HG02970 (cell line): Measurements from ENCODE around the gene MEF2C.

Source experiments
- ATAC-seq: cut with Tn5 transposase; IDR thresholded peaks from one replicate; pipeline ENCODE4 v1.9.1; 2021; ENCODE audit warnings: mild to moderate bottlenecking, moderate library complexity, moderate number of reproducible peaks; ENCODE audit not compliant: unreplicated experiment, low FRiP score

The MEF2C gene

DNA sequence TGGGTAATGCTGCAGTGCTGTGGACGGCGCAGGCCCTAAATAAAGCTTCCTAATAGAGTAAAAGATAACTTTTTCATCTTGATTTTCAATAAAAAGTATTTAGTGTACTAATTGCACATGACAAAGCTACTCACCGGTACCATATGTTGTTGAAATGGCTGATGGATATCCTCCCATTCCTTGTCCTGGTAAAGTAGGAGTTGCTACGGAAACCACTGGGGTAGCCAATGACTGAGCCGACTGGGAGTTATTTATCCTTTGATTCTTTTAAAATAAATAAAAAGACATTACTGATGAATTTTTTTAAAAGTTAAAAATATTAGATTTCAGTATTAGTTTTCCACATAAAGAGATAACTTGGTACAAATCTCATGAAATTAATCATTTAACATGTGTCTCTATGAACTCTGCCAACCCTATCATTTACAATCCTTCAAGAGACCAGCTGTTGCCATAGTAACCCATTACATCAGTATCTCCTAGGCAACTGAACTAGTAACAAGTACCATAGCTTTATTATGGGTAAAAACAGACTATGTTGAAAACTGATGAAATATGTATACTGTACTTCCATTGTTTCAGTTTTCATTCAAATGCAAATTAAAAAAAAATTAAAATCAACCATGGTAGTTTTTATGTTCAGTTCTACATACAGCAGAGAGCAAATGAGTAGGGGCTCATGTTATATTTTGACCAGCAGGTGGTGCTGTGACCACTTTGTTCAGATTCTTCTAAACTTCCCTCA, 153.7 kb downstream of the MEF2C start:
- ATAC-seq, result peak; percentile 36

- ATAC-seq, result no peak
Observed at GRCh38 chr5:88727705-88728313, 155.2 kb downstream of the MEF2C start.

GRCh38 chr5:88725454-88725853, 157.5 kb downstream of the MEF2C start:
- ATAC-seq, result no peak

DNA sequence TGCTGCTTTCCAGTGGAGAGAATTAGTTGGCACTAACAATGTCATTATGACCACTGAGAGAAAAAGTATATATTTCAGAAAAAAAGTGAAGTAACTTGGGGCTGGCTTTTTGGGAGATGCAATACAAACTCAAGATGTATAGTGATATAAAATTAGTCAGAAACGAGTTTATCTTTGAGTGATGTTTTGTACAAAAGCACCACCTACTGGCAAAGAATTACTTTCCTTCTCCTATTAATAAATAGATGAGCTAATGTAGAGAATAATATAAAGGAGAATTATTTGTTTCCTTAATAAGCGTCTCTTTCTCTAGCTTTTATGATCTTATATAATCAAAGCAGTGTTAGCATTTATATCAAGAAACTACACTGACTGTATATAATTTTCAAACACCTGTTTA, 158.8 kb downstream of the MEF2C start:
- no peak for ATAC-seq

DNA sequence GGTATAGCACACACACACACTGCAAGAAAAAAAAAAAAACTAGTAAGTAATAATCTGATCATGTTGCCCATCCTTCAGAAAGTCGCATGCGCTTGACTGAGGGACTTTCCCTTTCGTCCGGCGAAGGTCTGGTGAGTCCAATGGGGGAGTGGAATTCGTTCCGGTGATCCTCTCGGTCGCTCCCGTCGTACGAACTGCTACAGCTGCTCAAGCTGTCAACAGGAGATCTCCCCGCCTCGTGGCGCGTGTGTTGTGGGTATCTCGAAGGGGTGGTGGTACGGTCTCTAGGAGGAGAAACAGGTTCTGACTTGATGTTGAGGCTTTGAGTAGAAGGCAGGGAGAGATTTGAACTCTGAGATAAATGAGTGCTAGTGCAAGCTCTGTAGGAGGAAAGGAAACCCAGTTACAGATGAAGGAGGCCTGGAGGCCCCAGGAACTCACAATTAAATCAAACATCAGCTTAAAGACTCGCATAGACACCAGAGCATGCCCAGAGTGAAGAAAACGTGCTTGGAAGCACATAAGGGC, 160.4 kb downstream of the MEF2C start:
- no peak for ATAC-seq

DNA sequence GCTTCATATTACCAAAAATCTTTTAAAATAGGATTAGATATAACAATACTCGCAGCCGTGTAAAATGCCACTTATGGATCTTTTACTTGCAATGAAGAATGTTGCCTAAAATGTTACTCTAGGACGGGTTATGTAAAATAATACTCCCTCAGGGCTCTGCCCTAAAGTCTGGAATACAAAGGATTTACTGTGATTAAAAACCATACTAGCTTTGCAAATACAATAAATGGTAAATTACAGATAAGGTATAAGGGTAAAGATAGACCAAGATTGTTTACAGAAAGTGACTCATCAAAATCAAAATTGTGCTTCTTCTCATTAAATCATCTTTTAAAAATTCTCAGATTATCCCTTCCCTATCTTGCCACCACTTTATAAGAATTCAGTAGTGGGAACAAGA, 163.6 kb downstream of the MEF2C start:
- ATAC-seq, result no peak

- ATAC-seq, result no peak
Observed at GRCh38 chr5:88718736-88719135, 164.2 kb downstream of the MEF2C start.

DNA sequence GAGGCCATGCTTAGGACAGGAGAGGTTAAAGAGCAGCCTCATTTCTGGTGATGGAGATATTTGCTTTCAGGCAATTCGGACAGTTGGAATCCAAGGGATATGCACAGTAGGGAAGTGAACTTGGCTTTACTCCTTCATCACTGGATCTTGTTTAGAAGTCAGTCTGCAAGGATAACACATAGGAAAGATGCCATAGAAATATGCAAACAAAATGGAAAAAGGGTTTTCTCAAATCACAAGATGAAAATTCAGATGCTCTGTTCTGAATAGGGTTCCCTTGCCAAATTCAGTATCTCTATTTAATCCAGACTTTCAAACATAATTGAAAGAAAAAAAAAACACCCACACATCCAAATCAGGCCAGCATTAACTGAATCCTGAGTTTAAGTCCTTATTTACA, 166.9 kb downstream of the MEF2C start:
- no peak for ATAC-seq

DNA sequence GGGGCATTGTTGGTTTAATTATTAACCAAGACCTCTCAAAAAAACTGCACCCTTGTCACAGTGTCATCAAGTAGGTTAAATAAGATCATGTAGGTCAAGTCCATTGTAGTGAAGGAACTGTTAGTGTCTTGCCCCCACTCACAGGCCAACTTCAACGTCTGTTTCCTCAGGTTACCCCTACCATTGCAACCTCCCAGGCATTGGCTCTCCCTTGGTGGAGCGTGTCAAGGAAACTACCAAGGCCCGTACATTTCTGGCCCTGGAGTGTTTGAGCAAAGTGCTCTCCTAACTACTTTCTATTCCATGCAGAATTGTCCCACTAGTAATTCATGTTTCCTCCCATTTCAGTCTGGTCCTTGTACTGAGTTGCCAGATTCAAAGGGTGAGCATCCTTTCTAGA, 167.5 kb downstream of the MEF2C start:
- no peak for ATAC-seq

DNA sequence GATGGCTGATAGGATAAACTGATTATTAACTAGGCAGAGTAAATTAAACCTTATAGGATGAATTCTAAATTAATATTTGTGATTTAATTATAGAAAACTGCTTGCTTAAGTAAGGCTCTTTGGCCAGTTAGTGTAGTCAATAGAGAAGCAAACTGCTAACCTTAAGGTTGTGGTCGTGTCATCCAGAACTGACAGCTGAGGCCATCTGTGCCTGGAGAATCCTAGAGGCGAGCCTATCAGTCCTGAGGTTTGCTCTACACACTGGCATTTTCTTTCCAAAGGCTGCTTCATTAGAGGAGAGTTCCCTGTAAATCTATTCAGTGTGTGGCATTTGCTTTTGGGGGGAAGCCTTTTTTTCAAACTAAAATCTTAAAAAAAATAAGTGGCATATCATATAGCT, 169.2 kb downstream of the MEF2C start:
- ATAC-seq, result no peak

GRCh38 chr5:88708682-88709398, 174.1 kb downstream of the MEF2C start:
- ATAC-seq, result no peak

DNA sequence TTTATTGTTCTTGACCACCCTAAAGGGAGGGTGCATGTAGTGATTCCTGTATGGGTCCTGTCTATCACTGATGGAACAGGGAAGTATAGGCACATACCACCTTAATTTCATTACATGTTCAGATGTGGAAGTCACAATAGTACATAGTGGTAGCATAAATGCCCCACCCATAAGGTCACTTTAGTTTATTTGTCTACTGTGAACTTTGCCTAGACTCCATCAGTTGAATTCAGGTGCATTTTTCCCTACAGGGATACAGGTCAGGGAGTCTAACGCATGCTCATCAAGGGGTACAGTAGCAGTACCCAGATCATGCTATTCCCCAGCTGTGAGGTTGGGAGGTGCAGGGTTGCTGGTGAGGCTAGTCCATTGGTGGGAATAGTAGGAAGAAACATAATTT, 175.0 kb downstream of the MEF2C start:
- ATAC-seq, result no peak

DNA sequence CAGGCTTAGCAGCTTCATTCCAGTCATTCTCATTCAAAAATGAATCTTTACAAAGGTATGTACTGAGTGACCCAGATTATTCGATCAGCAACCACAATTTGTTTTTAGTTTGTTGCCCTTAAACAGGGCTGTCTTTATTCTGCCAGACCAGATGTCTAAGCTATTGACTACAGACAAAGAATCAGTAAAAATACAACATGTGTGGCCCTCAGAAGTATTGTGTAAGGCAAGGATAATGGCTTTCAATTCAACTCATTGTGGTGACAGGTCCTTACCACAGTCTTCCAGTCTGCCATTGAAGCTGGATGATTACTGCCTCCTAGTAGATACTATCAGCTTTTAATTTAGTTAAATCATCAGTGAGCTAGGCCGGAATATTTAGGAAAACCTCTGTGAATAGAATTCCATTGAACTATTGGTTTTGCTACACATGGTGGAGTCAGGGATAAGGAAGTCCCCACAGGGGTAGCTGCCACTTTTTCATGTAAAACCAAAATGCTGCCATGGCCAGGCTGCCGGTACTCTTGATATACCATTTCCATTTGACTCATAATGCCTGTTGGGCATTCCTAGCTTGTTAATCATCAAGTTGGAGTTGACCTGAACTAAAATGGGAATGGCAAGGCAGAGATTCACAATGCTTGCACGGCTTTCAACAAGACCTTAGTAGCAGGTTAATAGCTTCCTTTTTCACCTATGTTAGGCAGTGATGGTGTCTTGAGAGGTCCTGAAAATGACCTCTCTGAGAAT, 175.6 kb downstream of the MEF2C start:
- ATAC-seq, result no peak

DNA sequence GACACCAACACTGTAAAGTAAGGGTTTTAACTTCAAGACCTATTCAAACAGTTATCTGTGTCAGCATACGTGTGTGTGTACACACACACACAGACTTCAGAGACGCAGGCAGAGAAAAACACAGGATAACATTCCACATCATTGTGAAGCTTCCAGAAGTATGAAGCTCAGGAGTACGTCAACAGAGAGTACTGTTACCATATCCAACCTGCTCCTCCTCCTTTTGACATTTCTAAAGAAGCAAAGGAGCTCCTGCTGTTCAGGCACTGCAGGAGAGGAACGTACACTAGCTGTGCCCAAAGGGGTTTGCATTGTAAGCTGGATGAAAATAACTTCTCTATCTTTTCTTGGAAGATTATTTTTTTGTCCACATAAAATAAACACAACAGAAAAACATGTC, 180.7 kb downstream of the MEF2C start:
- ATAC-seq, result no peak

DNA sequence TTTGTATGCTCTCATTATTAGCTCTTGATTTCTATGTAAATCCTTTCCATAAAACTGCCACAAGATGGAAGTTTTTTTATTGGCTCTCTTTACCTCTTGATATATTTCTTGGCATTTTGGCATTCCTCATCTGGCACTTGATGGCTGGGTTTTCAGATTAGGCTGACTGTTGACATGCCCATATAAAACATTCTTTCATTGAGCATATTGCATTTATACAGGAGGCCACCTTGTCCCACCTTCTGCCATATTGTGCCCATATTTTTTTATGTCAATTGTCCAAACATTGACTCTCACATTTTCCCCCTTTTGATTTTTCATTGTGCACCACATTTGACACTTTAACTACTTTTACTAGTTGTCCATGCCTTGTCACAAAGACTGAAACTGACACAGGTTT, 182.9 kb downstream of the MEF2C start:
- ATAC-seq, result no peak

DNA sequence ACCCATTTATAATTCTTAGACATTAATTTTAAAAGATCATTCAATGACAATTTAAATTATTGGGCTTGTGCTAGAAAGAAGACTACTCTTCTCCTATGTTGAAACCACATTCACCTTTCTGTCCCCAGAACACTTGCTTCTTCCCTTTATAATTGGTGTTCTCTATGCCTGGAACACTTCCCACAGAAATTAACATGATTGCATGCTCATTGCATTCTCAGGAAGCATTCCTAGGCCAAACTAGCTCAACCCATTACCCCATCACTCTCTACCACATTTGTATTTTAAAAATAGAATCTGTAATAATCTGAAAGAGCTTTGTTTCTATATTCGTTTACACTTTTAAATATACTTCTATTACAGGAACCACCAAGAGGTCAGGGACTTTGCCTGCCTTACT, 184.7 kb downstream of the MEF2C start:
- ATAC-seq, result no peak

DNA sequence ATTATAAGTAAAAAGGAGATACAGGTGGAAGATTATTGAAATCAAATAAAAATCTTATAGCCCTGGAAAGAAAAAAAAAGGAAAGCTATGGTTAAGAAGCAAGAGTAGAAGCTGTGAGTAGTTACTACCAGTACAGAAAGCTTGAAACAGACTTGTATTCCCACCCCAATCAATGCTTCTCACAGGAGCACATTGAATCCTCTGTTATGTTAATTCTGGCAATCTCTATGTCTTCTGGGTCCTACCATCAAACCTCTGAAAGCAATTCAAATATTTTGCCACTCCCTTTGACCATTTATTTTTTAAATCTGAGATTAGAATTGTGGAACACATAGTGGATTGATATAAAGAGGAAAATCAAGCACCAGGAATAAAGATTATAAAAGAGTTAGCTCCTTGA, 186.5 kb downstream of the MEF2C start:
- no peak for ATAC-seq

DNA sequence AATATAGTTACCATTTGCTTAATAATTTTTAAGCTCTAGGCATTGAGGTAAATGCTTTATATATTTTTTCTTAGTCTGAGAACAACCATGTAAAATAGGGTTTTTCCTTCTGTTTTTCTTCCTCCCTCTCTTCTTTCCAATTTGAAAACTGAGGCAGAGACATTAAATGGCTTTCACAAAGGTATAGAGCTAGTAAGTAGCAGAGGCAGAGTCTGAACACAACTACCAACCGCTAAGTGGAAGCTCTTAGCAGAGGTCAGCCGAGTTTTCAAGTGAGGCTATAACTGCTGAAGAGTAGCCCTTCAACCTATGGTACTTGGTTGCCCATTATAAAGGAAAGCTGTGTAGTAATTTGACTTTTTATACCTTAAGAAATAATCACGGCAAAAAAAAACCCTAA, 187.1 kb downstream of the MEF2C start:
- ATAC-seq, result no peak

DNA sequence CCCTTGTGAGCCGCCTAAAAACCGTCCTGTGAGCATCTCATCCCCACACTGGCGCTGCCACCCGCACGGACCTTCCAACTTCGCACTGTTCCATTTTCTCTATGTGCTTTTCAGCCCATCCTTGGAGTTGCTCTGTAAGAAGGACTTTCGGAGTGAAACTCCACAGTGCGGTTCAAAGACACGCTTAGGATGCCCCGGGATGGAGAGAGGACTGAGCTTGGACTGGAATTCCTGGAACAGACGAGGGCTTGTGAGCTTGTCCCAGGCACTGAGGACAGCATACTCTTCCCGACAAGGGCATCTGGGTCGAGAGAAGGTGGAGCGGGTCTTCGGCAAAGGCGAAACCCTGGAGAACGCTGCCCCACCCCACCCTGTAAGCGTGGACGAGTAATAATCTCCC, 187.8 kb downstream of the MEF2C start:
- ATAC-seq, result no peak

- no peak for ATAC-seq
Observed at GRCh38 chr5:88694023-88694679, 188.8 kb downstream of the MEF2C start.
